Amniotic stem cell (primary cell): ENCODE measurements around the gene ST6GALNAC2.

ENCODE experiments used
- DNase-seq: peaks from one replicate; lab custom pipeline; 2025; lab: John Stamatoyannopoulos, UW

The ST6GALNAC2 gene

DNA sequence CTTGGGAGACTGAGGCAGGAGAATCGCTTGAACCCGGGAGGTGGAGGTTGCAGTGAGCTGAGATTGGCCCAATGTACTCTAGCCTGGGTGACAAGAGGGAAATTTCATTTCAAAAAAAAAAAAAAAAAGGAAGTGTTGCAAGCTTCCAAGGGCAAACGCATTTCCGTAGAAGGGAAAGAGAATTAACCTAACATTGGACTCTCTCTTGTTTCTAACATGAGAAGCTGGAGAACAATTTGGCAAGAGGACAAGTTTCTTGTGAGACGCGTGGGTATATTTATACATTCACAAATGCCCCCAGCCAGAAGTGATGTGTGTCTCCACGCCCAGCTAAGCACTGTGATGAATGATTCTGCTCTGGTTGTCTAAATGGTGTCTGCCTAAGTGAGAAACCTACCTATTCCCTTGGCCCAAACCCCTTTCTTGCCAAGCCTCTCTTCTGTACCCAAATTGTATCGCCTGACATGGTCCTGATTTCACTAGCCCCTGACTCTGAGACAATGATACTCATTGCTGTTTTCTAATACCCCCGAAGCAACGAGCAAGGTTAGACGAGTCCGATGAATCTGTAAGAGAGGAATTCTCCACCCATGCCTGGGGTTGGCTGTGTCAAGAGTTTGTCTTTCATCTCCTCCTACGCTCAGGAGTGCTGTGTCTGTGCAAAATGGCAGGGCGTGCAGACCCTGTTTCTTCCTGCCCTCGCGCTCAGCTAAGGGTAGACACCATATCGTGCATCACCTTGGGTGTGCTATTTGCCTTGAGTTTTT, 14.2 kb upstream of the ST6GALNAC2 start:
- DNase-seq = no peak

DNA sequence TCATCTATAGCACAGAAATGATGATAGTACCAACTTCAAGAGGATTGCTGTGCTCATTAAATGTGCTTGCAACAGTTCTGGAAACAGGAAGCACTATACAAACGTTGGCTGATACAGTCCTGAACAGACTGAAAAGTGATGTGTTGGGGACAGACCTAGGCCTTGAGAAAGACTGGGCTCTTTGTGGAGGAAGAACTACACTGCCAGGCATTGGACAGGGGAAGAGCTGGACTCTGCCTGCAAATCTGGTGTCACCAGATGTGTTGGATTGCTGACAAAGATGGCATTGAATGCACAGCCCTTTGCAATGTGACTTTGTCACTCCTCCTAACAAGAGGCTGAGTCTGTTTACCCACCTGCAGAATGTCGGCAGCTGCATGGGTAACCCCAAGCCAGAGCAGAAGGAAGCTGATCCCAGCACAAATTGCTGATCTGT, 12.4 kb upstream of the ST6GALNAC2 start:
- no peak for DNase-seq

DNA sequence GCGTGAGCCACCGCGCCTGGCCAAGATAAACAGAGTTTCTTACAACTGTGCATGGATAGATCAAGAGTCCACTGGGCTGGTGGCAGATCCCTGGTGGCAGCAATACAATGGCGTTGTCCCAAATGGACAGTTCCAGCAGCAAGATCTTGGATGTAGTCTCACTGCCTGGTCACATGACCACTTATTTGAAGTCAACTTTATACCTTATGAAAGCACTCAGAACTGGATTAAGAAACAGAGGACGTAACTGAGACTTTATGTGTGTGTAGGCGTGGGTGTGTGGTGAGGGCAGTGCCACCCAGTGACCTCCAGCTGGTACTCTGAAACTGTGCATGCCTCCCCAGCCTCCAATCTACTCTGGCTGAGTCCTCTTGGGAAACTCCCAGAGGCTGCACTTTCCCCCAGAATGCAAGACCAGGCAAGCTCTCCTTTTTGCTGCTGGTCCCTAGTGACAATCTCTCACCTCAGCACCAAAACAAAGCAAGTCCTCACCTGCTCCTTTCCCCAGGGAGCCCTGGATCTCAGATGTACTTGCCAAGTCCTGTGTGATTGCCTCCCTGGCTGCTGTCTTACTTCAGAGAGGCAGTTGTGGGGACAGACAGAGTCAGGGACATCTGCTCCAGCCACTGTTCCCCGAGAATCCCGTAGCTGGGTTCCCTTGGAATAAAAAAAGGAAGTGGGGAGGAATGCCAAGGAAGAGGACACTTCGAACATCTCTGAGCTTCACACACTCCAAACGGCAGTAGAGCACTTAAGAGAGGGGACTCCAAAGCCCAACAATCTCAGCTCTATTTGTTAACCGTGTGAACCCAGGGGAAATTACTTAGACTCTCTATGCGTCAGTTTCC, 11.7 kb upstream of the ST6GALNAC2 start:
- no peak for DNase-seq

DNA sequence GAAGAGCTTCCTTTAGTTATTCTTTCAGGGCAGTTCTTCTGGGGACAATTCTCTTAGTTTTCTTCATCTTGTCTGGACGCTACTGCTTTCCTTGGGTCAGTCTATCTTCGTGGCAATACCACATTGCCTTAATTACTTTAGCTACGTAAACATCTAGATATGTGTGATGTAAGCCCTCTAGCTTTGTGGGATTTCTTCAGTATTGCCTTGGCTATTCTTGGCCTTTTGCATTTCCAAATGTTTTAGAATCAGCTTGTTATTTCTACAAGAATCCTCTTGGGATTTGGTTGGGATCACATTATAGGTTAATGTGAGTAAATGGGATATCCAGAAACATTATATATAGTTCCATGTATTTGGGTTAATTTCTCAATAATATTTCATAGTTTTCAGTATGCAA, 9.0 kb upstream of the ST6GALNAC2 start:
- no peak for DNase-seq

DNA sequence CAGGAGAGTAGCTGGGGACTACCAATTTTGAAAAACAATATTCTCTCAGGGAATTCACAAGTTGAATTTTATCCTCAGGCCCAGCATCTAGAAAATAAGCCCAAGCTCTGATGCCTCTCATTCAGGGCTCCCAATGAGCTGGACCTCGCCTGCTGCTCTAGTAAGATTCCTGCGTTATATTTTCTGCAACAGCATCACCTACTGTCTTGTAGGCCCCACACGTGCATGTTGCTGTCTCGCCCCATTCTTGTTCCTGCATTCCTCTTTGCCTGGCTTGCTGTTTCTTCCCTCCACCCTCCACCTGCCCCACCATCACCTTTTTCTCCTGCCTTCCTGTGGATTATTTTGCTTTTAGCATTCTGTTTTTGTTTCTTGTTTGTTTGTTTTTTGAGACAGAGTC, 8.3 kb upstream of the ST6GALNAC2 start:
- DNase-seq = no peak

DNA sequence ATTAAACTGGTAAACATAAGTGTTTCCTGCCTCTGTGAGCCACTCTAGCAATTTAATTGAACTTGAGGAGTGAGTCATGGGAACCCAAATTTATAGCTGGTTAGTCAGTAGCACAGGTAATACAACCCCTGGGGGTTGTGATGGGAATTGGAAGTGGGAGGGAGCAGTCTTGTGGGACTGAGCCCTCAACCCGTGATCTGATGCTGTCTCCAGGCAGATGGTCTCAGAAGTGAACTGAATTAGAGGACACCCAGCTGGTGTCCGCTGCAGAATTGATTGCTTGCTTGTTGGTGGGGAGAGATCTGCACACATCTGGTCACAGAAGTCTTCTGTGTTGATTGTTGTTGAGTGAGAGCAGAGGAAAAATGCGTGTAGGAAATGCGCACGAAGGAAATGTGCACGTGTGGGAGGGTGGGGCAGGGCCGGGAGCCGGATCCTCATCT, 7.7 kb upstream of the ST6GALNAC2 start:
- DNase-seq = no peak

DNA sequence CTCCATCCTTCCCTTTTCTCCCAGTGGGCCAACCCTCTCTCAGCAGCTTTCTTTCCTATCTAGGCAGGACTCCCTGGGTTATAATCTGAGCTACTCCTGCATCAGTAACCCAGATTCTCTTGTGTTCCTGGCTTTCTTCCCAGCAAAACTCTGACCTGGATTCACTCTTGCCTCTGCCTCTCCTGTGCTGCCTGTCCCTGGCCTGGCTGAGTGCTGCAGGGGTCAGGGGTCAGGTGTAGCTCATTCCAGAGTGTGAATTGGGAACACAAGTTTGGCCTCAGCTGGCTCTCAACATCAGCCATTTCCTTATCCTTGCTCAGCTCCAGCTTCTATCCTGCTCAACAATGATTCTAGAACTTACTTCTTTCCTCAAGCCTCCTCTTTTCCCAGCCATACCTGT, 2.5 kb upstream of the ST6GALNAC2 start:
- DNase-seq = no peak

DNA sequence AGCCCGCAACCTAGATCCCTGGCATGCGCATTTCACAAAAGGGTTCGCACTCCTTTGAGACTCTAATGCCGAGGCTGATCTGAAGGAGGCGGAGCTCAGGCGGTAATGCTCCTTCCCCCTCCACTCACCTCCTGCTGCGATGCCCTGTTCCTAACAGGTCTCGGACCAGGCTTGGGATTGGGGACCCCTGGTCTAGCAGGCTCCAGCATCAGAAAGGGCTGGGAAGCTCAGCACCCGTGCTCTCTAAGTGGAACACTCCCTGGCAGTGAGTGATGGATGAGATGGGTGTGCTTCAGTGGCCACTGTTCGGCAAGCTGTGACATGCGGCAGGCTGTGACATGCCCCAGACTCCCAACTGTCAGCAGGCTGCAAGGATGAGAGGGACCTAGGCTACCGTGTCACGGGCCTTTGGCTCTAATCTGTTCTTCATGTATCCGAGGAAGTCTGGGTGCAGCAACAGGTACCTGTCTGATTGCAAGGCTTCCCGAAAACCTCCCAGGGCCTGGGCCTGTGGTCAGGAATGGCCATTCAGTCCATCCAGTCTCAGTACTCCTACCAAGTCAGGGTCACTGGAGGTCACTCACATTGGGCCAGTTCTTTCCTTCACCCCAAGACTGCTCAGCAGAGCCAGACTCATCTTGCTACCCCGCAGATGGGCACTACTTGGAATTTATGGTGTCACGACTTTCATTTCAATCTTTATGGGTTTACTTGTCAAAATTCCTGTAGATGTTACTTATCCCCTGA, 1.3 kb upstream of the ST6GALNAC2 start:
- no peak for DNase-seq

DNA sequence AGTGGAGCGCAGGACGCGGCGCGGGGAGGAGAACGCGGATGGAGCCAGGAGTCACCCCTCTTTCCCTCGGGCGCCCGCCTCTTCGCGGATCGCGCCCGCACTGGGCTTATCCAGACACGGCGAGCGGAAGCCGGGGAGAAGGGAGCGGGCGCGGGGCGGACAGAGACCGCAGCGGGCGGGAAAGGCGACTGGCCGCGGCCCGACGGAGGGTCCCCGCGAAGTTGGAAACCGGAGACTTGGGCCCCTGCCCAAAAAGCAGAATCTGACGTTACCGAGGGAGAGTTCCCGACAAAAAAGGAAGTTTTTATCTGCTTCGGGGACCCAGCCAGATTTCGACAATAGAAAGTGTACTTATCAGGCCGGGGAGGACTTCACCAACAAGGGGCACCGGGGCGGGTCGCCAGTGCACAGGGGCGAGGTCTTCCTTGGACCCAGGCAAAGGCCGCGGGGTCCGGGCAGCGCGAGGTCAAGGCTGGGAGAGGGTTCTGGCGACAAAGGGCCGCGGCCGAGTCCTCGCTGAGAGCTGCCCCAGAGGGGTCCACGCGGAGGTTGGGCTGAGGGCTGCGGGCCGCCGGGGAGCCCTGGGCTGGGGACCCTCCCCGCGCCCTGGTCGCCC, 519 bp downstream of the ST6GALNAC2 start:
- DNase-seq = no peak

DNA sequence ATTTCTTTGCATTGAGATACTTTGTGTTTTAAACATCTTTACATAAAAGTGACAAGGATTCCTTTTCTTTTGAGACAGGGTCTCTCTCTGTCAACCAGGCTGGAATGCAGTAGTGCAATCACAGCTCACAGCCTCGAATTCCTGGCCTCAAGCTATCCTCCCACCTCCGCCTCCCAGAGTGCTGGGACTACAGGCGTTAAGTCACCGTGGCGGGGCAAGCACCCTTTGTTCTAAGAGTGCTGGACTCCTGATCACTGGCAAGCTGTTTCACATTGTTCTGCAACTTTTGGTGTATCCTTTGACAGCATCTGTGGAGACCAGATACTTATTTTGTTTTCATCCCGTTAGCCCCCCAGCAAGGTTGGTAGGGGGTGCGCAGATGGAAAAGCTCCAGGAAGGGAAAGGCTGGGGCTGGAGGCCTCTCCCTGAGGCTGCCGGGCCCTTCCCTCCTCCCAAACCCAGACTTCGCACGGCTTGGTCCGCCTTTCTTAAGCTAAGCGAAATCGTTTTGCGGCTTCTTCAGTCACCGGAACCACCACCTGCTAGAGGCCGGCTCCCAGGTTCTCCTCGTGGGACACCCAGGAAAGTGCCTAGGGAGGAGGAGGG, 1.1 kb downstream of the ST6GALNAC2 start:
- DNase-seq = no peak

DNA sequence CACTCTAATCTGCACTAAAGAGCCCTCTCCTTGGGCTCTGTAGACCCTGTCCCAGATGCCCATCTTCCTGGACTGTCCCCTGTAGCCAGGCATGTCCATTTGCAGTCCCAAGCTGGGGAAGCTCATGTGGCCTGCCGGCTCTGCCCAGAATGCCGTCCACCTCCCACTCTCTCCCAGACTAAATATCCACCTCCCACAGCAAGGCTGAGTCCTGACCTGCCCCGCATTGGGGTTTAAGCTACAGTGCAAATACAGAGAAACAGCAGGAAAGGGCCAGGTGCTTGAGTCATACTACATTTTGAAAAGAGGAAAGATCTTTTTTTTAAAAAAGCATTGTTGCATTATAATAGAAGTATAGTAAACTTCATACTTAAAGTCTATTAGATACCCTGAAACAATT, 3.0 kb downstream of the ST6GALNAC2 start:
- no peak for DNase-seq

DNA sequence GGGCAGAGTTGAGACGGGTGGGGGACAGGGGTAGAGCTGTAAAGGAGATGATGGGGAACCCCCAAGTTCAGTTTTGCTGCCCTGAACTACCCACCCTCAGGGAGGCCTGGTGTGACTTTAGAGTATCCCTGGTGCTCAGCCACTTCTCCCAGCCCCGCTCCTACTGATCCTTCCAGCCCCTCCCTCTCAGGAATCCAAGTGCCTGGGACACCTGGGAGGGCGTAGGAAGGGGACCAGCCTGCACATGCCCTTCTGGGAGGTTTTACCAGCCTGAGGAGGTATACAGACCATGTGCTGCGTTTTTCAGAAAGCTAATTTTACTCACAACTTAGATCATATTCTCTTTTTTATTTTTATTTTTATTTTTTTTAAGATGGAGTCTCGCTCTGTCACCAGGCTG, 4.1 kb downstream of the ST6GALNAC2 start:
- no peak for DNase-seq

DNA sequence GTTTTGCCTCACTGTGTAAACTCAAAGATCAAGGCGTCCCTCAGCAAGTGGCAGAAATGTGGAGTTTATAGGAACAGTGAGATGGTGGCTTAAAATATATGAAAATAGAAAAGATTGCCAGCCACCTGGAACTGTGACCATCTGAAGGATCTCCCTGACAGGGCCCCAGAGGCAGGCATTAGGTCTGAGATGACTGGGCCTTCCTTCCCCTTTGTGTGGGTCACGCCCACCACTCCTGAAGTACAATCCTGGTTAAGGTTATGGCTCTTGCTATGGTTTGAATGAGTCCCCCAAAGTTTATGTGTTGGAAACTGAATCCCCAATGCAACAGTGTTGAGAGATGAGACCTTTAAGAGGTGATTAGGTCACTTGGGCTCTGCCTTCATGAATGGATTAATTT, 6.4 kb downstream of the ST6GALNAC2 start:
- no peak for DNase-seq

DNA sequence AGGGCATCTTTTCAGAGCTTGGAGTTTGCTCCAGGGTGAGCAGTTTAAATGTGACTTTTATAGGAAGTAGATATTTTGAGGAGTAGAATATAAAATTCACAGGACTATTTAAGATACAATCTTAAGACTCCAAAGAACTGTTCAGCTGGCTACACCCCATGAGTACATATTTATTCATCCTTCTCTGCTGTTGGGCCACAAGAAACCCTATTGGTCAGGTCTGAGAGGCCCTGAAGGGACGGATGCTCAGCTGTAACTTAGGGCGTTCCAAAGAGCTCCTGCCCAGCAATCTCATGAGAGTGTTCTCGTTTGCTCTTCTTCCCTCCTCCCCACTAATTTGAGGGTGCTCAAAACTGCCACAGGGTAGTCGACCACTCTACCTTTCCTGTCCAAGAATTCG, 7.3 kb downstream of the ST6GALNAC2 start:
- no peak for DNase-seq

DNA sequence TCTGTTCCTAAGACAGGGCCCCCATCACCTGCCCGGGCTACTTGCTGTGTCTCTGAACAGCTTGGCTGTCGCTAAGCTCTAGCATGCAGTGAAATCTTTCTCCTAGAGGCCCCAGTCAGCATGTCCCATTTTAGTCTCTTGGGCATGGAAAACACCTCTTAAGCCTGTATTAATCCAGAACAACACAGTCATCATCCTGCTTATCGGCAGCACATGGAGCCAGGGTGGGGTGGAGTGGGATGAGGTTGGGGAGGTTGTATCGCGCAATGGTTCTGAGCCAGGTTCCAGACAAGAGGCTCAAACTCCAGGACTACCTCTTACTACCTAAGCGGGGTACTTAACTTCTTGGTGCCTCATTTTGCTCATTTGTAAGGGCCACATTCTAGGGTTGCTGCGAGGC, 7.8 kb downstream of the ST6GALNAC2 start:
- no peak for DNase-seq

DNA sequence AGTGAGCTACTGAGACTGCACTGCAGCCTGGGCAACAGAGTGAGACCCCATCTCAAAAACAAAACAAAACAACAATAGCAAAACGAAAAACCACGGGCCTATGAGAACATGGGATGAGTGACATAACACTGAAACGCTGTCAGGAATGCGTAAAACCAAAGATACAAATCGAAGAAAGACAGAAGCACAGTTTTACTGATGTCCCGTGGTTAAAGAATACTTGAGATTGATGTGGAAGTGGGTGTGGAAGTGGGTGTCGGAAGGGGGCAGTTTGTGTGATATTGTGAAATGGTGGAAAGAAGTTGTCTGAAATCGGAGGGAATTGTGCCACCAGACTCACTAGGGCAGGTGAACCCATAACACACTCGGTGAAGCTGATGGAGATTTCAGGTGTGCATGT, 9.5 kb downstream of the ST6GALNAC2 start:
- no peak for DNase-seq

DNA sequence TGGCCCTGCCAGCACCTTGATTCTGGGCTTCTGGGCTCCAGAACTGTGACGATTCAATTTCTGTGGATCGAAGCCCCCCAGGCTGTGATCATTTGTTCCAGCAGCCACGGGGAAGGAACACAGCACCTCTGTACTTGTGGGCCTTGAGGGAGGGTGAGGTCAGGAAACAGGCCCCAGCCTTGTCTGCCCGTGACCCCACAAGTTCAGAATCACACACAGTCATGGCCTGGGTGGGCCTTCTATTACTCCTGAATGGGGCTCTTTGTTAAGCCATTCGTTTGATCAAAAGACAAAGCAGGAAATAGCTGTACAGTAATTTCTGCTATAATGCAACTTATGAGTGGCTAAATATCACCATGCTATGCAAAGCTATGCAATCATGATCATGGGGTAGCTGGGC, 10.1 kb downstream of the ST6GALNAC2 start:
- DNase-seq = no peak

DNA sequence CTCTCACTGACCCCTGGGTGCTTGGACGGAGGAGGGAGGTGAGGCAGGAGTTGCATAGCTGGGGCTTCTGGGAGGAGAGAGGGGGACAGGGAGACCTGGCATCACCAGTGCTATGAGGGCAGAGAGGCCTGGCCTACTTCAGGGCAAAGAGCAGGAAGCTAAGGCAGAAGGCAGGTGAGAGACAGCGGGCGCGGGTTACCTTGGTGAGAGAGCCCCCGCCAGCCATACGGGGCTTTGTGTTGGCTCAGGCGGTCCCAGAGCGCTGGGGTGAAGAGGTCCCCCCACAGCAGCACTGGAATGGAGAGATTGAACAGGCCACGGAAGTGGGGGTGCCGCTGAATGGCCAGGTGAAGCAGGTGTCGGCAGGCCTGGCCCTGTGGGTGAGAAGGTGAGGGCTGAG, 11.5 kb downstream of the ST6GALNAC2 start:
- no peak for DNase-seq

DNA sequence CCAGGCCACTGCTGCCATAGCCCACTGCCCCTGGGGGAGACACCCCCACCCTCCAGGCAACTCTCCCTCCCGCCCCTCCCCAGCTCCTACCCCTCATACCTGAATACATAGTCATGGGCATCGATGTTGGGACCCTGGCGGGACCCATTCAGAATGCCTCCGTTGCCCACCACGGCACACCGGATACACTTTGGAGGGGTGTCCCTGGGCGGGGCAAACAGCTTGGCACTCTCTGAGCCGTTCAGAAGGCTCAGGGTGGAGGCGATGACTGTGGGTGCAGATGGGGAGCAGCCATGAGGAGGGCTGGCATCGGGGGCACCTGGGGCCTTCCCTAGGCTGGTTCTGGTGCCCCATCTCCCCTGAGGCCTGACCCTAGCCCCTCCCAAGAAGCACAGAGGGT, 12.6 kb downstream of the ST6GALNAC2 start:
- no peak for DNase-seq

DNA sequence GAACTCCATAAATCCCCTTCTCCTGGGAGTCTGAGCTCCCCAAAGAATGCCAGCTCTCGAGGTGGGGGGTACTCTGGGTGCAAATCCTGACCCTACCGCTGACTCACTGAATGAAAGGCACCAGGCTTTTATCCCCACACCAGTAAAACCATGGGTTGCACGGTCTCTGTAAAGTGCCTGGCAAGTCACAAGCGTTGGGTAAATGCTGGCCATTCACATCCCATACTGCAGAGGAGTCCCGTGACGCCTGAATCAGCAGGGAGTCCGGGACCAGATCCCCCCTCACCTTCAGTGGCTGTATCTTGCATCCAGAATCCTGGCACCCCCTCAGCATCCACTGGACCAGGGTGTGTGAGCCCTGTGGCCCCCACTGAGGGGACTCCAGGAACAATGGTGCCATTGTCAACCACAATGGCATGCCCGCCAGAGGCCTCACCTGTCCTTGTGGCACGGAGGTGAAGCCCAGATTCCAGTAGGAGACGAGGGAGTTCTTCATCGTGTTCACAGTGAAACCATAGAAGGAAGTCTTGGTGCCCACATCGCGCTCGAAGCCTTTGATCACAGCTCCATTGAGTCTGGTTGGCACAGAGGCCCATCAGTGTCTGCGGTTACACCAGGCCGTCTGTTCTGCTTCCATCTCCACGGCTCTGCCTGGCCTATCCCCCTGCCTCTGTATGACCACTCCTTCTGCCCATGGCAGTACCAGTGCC, 13.3 kb downstream of the ST6GALNAC2 start:
- DNase-seq = no peak

DNA sequence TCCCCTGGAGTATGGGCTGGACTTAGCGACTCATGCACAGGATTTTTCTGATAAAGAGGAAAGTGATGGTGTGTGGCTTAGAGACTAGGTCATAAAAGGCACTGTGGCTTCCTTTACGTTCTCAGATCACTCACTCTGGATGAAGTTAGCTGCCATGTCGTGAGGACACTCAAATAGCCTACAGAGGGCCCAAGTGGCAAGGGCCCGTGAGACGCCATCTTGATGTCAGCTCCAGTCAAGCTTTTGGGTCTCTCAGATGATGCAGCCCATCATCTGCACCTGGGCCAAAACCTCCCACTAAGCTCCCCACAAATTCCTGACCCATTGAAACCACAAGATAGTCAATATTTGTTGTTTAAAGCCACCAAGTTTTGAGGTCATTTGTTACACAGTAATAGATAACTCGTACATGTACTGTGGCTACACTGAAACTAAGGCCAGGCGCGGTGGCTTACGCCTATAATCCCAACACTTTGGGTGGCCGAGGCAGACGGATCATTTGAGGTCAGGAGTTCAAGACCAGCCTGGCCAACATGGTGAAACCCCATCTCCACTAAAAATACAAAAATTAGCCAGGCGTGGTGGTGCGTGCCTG, 14.7 kb downstream of the ST6GALNAC2 start:
- no peak for DNase-seq
